Colon (tissue), 2 donors: Measurements from ENCODE around the gene CSTF1.

Experiments
- FAIRE-seq: peaks from 2 replicates; lab custom pipeline; 2012; peaks lifted over from hg19 to GRCh38; lab: Jason Lieb, UNC
- donor health status: control.
- donor health status: control.

The CSTF1 gene

DNA sequence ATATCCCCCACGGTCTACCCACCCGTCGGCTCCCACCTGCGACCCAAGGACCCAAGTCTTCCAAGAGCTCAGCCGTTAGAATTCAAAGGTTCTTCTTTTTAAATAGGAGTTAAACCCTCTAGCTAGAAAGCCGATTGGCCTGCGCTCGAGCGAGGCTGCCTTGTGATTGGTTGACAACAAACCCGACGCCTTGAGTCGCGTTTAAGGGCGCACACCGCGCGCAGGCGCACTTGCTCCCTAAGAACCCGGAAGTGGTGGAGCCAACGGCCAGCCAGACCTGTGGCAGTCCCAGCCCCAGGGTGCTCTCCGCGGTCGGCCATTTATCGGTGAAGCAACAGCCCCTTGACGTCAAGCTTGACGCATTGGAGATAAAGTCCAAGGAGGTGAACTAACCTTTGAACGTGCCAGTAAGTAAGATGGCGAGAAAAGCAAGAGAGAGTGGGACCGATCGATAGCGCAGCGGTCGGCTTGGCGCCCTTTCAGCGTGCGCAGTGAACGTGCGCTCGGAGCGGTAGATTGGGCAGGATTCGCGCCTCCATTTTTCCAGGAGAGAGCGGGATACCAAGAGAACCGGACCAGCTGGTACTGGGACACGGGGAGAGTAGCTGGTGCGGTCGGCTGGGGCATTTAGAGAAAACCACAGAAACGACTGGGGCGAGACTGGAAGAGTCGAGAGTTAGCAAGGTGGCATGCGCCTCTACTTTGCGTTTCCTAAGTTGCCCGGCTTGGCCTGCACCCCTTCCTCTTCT is at the start of gene CSTF1, which contains the start of gene AURKA:
CSTF1 (plus strand) TSS at position 514 of the 749 bp plus-strand sequence. CDS start 2,908 bp downstream, outside the sequence.
AURKA (minus strand) TSS at position 84 of the 749 bp plus-strand sequence. CDS start 4,018 bp downstream, outside the sequence.
- no peak for FAIRE-seq

- FAIRE-seq = no peak
Measured at GRCh38 chr20:56342783-56343182, 49.7 kb upstream of the CSTF1 start.

GRCh38 chr20:56343861-56344381 is 48.5 kb upstream of the CSTF1 start:
- FAIRE-seq = no peak

GRCh38 chr20:56345911-56346310 is 46.5 kb upstream of the CSTF1 start:
- FAIRE-seq = no peak

- FAIRE-seq = no peak
Measured at GRCh38 chr20:56347628-56348304, 44.7 kb upstream of the CSTF1 start.

GRCh38 chr20:56348305-56348693 is 44.1 kb upstream of the CSTF1 start:
- no peak for FAIRE-seq

DNA sequence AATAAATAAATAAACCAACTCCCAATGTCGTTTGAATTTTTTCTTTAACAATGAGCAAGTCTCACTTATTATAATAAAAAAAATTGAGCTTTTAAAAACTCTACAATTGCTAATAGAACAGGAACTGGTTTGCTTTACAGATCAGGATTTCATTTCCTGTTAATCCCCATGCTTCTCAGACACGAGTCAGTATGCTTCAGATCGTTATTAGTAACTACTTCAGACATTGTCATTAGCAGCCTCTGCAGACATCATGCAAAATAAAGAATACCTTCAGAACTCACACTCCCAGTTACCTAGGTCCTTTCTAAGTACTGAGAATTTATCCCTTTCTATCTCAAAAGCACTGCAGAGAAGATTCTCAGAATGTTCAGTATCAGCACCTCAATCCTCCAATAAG is 43.7 kb upstream of the CSTF1 start:
- no peak for FAIRE-seq

GRCh38 chr20:56350842-56351241 is 41.6 kb upstream of the CSTF1 start:
- no peak for FAIRE-seq

DNA sequence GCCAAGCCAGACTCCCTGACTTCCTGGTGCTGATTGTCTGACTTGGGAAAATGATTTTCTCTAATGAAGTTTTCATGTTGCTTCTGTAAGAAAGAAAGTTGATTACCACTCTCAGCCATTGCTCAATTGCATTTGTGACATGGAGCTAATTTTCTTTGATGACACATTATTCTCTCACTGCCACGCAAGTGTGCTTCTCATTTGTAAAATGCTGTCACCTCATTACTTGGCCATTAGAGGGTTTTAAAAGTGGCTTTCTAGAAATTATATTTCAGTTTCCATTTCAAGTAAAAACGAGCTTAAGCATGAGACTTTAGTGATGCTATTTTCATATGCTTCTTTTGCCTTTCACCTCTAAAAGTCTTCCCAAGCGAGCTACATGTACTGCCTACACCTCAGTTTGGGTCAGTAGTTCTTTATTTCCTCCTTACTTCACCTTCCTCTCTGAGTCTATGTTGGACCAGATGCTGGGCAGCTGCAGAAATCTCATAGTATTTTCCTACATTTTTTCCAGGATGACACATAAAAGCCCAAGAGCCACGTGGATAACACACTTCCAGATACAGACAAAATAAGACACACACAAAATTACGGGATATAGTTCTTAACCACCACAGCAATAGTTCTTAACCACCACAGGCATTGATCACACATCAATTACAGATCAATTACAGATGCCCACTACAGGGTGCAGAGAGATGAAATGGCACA is 39.9 kb upstream of the CSTF1 start:
- no peak for FAIRE-seq

- no peak for FAIRE-seq
Measured at GRCh38 chr20:56353356-56353755, 39.1 kb upstream of the CSTF1 start.

DNA sequence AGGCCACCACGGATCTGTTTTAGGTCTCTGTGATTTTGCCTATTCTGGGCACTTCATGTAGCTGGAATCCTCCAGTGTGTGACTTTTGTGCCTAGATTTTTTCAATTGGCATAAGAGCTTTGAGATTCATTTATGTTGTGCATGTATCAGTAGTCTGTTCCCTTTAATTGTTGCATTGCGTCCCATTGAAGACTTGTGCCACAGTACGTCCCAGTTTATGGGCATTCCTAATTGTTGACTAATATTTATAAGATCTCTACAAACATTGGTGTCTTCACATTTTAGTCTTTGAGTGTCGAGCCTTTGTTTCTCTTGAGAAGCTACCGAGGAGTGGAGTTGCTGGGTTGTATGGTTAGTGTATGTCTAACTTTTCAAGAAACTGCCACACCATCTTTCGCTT is 34.4 kb upstream of the CSTF1 start:
- no peak for FAIRE-seq

DNA sequence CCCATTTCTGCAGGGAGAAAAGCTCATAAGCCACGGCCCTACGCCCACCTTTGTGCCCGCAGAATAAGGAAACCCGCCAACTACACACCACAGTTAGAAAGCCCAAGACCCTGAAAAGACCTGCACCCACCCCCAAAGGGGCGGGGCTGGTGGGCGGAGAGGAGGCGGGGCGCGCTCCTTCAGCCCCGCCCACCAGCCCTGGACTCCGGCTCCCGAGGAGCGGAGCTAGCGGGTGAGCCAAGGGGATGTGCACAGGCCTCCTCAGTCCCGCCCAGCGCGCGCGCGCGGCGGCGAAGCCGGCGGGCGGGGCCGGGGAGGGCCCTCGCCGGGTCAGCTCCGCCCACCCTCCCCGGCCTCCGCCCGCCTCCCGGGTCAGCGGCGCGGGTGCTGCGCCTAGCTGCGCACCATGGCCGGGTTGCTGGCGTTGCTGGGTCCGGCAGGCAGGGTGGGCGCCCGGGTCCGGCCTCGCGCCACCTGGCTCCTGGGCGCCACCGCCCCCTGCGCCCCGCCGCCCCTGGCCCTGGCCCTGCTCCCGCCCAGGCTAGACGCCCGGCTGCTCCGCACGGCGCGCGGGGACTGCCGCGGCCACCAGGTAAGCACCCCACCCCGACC is 33.7 kb upstream of the CSTF1 start, which contains the start of gene FAM210B:
FAM210B (plus strand) TSS at position 375 of the 612 bp plus-strand sequence; CDS start at position 407, 32 bp downstream.
- no peak for FAIRE-seq

- no peak for FAIRE-seq
Measured at GRCh38 chr20:56359212-56360132, 33.0 kb upstream of the CSTF1 start.

DNA sequence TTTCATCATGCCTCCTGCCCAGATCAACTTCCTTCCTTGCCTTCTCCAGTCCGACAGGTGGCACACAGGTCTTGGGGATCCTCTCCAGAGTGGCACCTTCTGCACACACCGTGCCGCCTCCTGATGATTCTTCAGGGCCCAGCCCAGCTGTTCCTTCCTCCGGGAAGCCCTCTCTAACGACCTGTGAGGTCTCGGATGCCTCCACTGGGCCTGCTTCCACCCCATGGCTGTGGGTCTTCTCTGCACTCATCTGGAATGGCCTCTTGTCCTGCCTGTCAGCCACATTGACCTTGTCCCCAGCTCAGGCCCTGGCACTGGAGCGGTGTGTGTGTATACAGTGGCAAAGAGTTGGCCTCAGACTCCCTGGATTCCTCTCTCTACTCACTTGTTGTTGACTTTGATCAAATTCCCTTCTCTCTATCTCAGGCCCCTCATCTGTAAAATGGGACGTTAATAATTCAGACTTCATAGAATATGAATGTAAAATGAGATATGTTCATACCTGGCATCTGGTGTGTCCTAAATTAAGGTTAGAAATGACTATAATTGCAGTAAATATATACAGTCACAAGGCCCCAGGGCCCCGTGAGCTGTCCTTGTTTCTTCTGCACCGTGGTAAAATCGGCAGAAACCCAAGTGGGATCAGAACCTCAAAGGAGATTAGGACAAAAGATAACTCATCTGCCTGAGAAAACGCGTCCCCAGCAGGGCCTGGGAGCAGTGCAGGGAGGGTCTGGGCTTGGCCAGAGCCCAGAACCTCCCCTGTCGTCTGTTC is 32.1 kb upstream of the CSTF1 start:
- FAIRE-seq = no peak

- FAIRE-seq = no peak
Measured at GRCh38 chr20:56360908-56361205, 31.6 kb upstream of the CSTF1 start.

- FAIRE-seq = no peak
Measured at GRCh38 chr20:56361900-56362299, 30.5 kb upstream of the CSTF1 start.

GRCh38 chr20:56362833-56363413 is 29.5 kb upstream of the CSTF1 start:
- no peak for FAIRE-seq

- FAIRE-seq = no peak
Measured at GRCh38 chr20:56363491-56363890, 29.0 kb upstream of the CSTF1 start.

DNA sequence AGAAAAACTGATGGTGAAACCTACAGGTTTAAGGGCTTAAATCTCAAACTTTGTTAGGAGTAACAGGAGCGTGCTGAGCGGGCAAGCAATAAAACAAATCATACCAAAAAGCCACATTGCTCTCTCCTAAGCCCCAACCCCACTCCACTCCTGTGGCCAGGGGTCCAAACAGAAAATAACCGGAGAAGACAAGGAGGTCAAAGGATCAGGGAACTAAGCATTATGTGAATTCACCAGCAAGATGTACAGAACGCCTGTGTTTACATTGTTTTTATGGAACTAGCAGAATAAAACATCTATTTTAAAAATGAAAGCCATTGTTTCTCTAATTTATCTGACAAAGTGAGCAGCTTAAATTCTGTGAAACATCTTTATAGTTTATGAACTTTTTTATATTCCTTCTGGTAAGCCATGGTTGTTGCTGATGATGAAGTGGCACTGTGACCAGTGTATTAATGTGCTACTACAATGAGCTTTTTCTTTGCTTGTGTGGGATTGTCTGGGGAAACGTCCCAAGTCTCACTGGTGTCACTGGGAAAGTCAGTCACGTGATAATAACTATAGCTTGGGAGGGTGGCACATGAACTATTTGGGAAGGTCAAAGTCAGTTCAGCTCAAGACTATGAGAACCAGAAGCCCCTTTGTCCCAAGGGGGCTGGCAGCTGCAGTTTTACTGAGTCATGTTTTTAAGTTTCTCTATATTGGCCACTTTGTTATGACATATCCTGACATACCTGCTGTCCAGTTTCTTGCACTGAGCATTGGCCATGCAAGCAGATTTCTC is 23.9 kb upstream of the CSTF1 start:
- no peak for FAIRE-seq
